Vagina (tissue), 2 donors: ENCODE measurements around the gene QRFP. TPM values are rescaled to one million over a fixed set of nuclear protein-coding genes. Genes with fewer than 3 reads are reported as not detected.

Source experiments
- DNase-seq, 2 donors: peaks; one replicate each; pipeline ENCODE4 v3.0.0-alpha.2; 2017; ENCODE audit errors: extremely low spot score in 2 of 2
- H3K27ac ChIP-seq: fragments of 200-600 bp; sonication (generic); one replicate; pipeline ENCODE4 v1.5.1; 2019
- H3K27me3 ChIP-seq: fragments of 200-600 bp; sonication (generic); one replicate; pipeline ENCODE4 v1.5.1; 2019
- H3K36me3 ChIP-seq, 2 donors: fragments of 200-600 bp; sonication (generic); one replicate each; pipeline ENCODE4 v1.5.1; 2017 to 2019
- H3K4me1 ChIP-seq: fragments of 200-600 bp; sonication (generic); one replicate; pipeline ENCODE4 v1.5.1; 2019
- H3K4me3 ChIP-seq, 2 donors: fragments of 200-600 bp; sonication (generic); 1 replicate in 1 of 2; 2 replicates in 1 of 2; pipeline ENCODE4 v1.5.1; 2016 to 2019
- H3K9me3 ChIP-seq: fragments of 200-600 bp; sonication (generic); one replicate; pipeline ENCODE4 v1.5.1; 2019
- POLR2A ChIP-seq, 2 donors: fragments of 450-650 bp; IDR thresholded peaks; one replicate each; pipeline ENCODE4 v1.6.1; 2017; ENCODE audit warnings: antibody characterized with exemption in 2 of 2, mild to moderate bottlenecking in 2 of 2, moderate library complexity in 2 of 2
- POLR2AphosphoS5 ChIP-seq, 2 donors: sonication (generic); formaldehyde crosslinking; IDR thresholded peaks; one replicate each; pipeline ENCODE4 v1.9.0; 2017; ENCODE audit warnings: antibody characterized with exemption in 2 of 2, mild to moderate bottlenecking in 2 of 2, low read depth in 1 of 2; ENCODE audit not compliant: insufficient read depth in 1 of 2
- intact Hi-C: fragments of 100-400 bp; cut with DNase I; formaldehyde crosslinking; loops from one replicate; pipeline ENCODE4 v1.15.1; 2023
- total RNA-seq: library from RNA; depleted of rRNA; stranded (reverse); fragments of >200 nt; gene quantifications from one replicate; pipeline ENCODE4 v1.2.3, GENCODE V29; 2016
- TF ChIP-seq, protein P1 (sequence below), 3 experiments: fragments of 450-650 bp in 2 of 3; fragments of 200-600 bp in 1 of 3; sonication (generic) in 1 of 3; IDR thresholded peaks; one replicate each; pipeline ENCODE4 v1.5.1; 2017 to 2019; ENCODE audit warnings: antibody characterized with exemption in 3 of 3, mild to moderate bottlenecking in 2 of 3, moderate library complexity in 2 of 3

Gene QRFP
- total RNA-seq, 1 donor from 2014 or later, result not detected

DNA sequence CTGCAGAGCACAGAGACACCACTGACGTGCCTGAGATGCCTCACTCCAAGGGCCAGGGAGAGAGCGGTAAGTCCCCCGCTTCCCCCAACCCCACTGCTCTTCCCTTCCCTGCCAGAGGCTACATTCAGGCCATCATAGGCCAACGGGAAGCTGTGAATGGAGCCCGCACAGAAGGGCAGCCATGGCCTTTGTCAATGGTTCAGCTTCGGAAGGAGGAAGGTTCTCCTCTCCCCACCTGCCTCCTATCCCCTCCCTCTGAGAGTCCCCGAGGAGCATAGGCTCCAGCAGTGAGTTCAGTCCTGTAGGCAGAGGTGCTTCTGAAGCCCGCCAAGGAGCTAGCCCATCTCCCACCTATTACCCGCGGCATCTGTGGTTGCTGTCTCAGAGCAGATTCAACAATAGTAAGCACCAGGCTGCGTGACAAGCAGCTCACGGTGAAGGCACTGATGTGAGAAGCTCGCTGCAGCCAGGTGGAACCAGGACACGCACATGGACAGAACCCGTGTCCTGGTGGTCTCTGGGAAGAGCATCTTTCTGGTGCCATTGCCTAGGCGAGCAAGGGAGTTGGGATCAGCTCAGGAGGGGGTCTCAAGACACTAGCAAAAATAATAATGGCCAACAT lies 15.9 kb downstream of the QRFP start:
- Histone ChIP-seq H3K27ac (no peak overlapping the region), H3K9me3 (no peaks in the 10 kb centered on the region), H3K4me3 (no peak overlapping the region), H3K4me1 (no peaks in the 10 kb centered on the region), H3K27me3 (no peaks in the 10 kb centered on the region), H3K36me3 (peaks cover 0 to 98% of the 10 kb centered on the region in 2 donors)
- no peak for DNase-seq
- TF ChIP-seq POLR2AphosphoS5 (IDR thresholded peaks at IDR 0.05; ENCODE audit: insufficient read depth in 1 of 2, low read depth in 1 of 2) (peak in 1 of 2 donors; percentile 34), POLR2A (IDR thresholded peaks at IDR 0.05) (no peak)
- TF ChIP-seq, protein P1, sequence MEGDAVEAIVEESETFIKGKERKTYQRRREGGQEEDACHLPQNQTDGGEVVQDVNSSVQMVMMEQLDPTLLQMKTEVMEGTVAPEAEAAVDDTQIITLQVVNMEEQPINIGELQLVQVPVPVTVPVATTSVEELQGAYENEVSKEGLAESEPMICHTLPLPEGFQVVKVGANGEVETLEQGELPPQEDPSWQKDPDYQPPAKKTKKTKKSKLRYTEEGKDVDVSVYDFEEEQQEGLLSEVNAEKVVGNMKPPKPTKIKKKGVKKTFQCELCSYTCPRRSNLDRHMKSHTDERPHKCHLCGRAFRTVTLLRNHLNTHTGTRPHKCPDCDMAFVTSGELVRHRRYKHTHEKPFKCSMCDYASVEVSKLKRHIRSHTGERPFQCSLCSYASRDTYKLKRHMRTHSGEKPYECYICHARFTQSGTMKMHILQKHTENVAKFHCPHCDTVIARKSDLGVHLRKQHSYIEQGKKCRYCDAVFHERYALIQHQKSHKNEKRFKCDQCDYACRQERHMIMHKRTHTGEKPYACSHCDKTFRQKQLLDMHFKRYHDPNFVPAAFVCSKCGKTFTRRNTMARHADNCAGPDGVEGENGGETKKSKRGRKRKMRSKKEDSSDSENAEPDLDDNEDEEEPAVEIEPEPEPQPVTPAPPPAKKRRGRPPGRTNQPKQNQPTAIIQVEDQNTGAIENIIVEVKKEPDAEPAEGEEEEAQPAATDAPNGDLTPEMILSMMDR (IDR thresholded peaks at IDR 0.05), result no peak
- intact Hi-C loops, result no loop called here

DNA sequence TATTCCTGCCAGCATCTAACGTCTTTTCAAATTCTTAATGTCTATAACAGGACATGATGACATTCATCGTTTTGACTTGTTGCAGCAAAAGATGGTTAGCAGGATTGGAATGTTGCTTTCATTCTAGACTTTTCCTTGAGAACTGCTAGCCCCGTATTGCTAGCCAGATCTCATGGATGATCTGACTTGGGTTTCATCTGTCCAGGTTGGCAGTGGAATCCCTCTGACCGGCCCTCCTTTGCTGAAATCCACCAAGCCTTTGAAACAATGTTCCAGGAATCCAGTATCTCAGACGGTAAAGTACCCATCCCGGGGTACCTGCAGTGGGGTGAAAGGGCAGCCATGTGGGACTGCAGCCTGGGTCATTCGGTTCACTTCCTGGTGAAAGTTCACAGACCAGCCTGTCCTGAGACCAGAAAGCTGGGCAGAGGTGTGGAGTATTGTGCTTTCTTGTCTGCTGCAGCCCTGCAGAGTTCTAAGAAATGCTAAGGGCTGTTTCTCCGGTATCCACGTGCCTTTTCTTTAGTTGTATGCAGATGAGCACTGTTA lies 16.7 kb downstream of the QRFP start:
- H3K36me3 ChIP-seq, result peaks cover 0 to 98% of the 10 kb centered on the region in 2 donors
- DNase-seq, result no peak
- intact Hi-C loops, result loop anchor here (10.0 kb wide), 1 partner anchor 165 kb away; no protein-coding TSS in a partner anchor
- no peak for TF ChIP-seq POLR2AphosphoS5 (IDR thresholded peaks at IDR 0.05; ENCODE audit: insufficient read depth in 1 of 2, low read depth in 1 of 2)
- TF ChIP-seq, protein P1 (IDR thresholded peaks at IDR 0.05), result no peak
- no peak for TF ChIP-seq POLR2A (IDR thresholded peaks at IDR 0.05)
- H3K4me1 ChIP-seq, result no peaks in the 10 kb centered on the region
- H3K4me3 ChIP-seq, result no peak overlapping the region
- H3K27ac ChIP-seq, result no peak overlapping the region
- H3K27me3 ChIP-seq, result no peaks in the 10 kb centered on the region
- H3K9me3 ChIP-seq, result no peaks in the 10 kb centered on the region

DNA sequence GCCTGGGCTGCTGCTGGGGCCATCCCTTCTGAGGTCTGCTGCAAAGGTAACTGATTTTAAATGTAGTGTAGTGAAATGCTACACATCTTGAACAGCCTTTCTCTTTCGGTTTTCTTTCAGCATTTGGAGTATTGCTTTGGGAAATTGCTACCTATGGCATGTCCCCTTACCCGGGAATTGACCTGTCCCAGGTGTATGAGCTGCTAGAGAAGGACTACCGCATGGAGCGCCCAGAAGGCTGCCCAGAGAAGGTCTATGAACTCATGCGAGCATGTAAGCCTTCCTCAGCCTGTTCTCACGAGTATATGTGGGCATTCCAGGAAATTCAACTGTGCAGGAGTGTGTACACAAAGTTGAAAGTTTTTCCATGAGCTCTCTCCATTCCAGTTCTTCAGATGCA lies 18.3 kb downstream of the QRFP start:
- TF ChIP-seq, protein P1 (IDR thresholded peaks at IDR 0.05), result no peak
- no peak for TF ChIP-seq POLR2AphosphoS5 (IDR thresholded peaks at IDR 0.05; ENCODE audit: insufficient read depth in 1 of 2, low read depth in 1 of 2)
- TF ChIP-seq POLR2A (IDR thresholded peaks at IDR 0.05), result no peak
- Histone ChIP-seq H3K27ac (no peak overlapping the region), H3K36me3 (peaks cover 0 to 98% of the 10 kb centered on the region in 2 donors), H3K4me1 (no peaks in the 10 kb centered on the region), H3K27me3 (no peaks in the 10 kb centered on the region), H3K4me3 (no peak overlapping the region), H3K9me3 (no peaks in the 10 kb centered on the region)
- intact Hi-C loops, result loop anchor here (10.0 kb wide), 1 partner anchor 167 kb away; no protein-coding TSS in a partner anchor
- no peak for DNase-seq

DNA sequence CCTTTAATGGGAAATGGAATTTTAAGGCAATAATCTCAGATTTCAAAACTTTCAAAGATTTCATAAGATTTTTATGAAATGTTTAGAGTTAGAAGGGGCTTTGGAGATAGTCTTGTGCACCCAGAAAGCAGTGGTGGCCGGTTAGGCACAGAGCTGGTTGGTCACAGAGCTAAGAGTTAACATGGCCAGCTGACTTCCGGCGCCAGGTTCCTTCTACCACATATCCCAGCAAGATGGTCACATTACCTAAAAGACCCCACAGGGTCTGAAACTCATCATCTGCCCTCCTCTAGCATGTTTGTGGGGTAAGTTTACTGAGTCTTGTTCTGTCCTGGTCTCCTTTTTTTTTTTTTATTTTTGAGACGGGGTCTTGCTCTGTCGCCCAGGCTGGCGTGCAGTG lies 19.3 kb downstream of the QRFP start:
- TF ChIP-seq, protein P1 (IDR thresholded peaks at IDR 0.05), result no peak
- no peak for TF ChIP-seq POLR2AphosphoS5 (IDR thresholded peaks at IDR 0.05; ENCODE audit: insufficient read depth in 1 of 2, low read depth in 1 of 2)
- TF ChIP-seq POLR2A (IDR thresholded peaks at IDR 0.05), result no peak
- H3K9me3 ChIP-seq, result no peaks in the 10 kb centered on the region
- peaks cover 0 to 99% of the 10 kb centered on the region in 2 donors for H3K36me3 ChIP-seq
- H3K4me3 ChIP-seq, result no peak overlapping the region
- no peaks in the 10 kb centered on the region for H3K27me3 ChIP-seq
- no peak for DNase-seq
- no peaks in the 10 kb centered on the region for H3K4me1 ChIP-seq
- intact Hi-C loops, result loop anchor here (10.0 kb wide), 1 partner anchor 168 kb away; no protein-coding TSS in a partner anchor
- no peak overlapping the region for H3K27ac ChIP-seq

DNA sequence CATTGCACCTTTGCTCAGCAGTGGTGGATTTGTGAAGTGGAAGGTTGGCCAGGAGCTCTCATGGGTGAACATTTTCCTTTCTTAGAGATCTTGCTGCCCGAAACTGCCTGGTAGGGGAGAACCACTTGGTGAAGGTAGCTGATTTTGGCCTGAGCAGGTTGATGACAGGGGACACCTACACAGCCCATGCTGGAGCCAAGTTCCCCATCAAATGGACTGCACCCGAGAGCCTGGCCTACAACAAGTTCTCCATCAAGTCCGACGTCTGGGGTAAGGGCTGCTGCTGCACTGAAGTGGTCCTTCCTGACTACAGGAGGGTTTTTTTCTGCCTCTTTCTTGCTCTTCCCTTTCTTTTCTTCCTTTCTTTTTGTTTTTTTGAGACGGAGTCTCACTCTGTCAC lies 21.8 kb downstream of the QRFP start:
- no peak for TF ChIP-seq POLR2AphosphoS5 (IDR thresholded peaks at IDR 0.05; ENCODE audit: insufficient read depth in 1 of 2, low read depth in 1 of 2)
- TF ChIP-seq POLR2A (IDR thresholded peaks at IDR 0.05), result no peak
- TF ChIP-seq, protein P1 (IDR thresholded peaks at IDR 0.05), result no peak
- Histone ChIP-seq H3K27ac (no peak overlapping the region), H3K27me3 (no peaks in the 10 kb centered on the region), H3K36me3 (peaks cover 0 to 81% of the 10 kb centered on the region in 2 donors), H3K4me1 (peaks cover 23% of the 10 kb centered on the region), H3K9me3 (no peaks in the 10 kb centered on the region), H3K4me3 (no peak overlapping the region)
- intact Hi-C loops, result loop anchor here (10.0 kb wide), 1 partner anchor 170 kb away; no protein-coding TSS in a partner anchor
- DNase-seq, result no peak
